Neural progenitor cell (in vitro differentiated cells): Measurements from ENCODE around the gene OFD1.

Source experiments
- EZH2 ChIP-seq: fragments of 200-600 bp; sonication (generic); IDR thresholded peaks from 2 replicates; pipeline ENCODE4 v1.6.1; 2017; ENCODE audit warnings: antibody characterized with exemption, mild to moderate bottlenecking, moderate library complexity
- EZH2phosphoT487 ChIP-seq: fragments of 200-600 bp; sonication (generic); IDR thresholded peaks from 2 replicates; pipeline ENCODE4 v1.6.1; 2017; ENCODE audit warnings: antibody characterized with exemption
- TF ChIP-seq, protein P1 (sequence below): fragments of 200-600 bp; sonication (generic); IDR thresholded peaks from 2 replicates; pipeline ENCODE4 v1.5.1; 2017; ENCODE audit warnings: antibody characterized with exemption, mild to moderate bottlenecking

DNA sequence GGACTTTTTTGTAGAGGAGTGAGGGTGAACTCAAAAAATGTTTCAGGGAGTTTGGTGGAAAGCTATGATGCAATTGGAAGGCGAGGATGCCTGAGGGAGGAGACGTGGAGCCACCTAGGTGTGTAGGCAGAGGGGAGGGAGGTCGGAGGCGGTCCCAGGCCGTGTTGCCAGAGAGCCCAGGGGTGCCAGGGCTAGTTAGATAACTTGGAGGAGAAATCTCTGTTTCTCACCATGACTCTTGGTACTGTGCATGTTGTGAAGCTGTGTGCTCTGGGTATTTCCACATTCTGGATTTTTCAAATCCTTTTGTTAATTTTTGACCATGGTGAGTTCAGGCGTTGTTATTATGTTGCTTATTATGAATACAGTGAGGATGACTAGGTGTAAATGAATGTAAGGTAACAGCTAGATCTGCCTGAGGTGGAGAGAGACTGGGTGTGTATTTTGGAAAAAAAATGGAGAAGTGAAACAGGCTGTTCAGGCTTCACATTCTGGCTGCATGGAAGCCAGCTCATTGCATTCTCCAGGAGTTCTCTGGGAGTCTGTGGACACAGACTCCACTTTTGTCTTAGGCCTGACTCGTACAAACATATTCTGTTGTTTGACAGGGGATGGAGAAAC is 41.1 kb upstream of the OFD1 start:
- TF ChIP-seq, protein P1, sequence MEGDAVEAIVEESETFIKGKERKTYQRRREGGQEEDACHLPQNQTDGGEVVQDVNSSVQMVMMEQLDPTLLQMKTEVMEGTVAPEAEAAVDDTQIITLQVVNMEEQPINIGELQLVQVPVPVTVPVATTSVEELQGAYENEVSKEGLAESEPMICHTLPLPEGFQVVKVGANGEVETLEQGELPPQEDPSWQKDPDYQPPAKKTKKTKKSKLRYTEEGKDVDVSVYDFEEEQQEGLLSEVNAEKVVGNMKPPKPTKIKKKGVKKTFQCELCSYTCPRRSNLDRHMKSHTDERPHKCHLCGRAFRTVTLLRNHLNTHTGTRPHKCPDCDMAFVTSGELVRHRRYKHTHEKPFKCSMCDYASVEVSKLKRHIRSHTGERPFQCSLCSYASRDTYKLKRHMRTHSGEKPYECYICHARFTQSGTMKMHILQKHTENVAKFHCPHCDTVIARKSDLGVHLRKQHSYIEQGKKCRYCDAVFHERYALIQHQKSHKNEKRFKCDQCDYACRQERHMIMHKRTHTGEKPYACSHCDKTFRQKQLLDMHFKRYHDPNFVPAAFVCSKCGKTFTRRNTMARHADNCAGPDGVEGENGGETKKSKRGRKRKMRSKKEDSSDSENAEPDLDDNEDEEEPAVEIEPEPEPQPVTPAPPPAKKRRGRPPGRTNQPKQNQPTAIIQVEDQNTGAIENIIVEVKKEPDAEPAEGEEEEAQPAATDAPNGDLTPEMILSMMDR, result no peak
- TF ChIP-seq EZH2phosphoT487, result no peak
- no peak for TF ChIP-seq EZH2
